Measurements from ENCODE around the gene RAB5B.
"Not testable (repeated sequence)": the region's sequence is repeated elsewhere in the genome, so short reads cannot be mapped to it uniquely, and the experiment has no call there.

The RAB5B gene

GRCh38 chr12:56040963-56041551 is 67.2 kb downstream of the RAB5B start:
- H3K4me3 ChIP-seq (ENCODE audit: low read length) = peak overlapping the region; percentile 71
- no peak for DNase-seq (ENCODE audit: low read depth)
- TF ChIP-seq CTCF (conservative IDR thresholded peaks at IDR 0.05; ENCODE audit: low read depth, low read length) = no peak

GRCh38 chr12:56041552-56042429 is 67.9 kb downstream of the RAB5B start, which contains the start of gene RPS26:
TSS of gene RPS26 (plus strand) at chr12:56041918. CDS start at chr12:56042167, 249 bp downstream.
- DNase-seq (ENCODE audit: low read depth) = peak; percentile 99
- peak; percentile 34 for TF ChIP-seq CTCF (conservative IDR thresholded peaks at IDR 0.05; ENCODE audit: low read depth, low read length)
- peak within 1 kb of the TSS; percentile 71 for H3K4me3 ChIP-seq (ENCODE audit: low read length)

GRCh38 chr12:56042430-56042813 is 68.5 kb downstream of the RAB5B start:
- H3K4me3 ChIP-seq (ENCODE audit: low read length) = peak overlapping the region; percentile 71
- not testable (repeated sequence) for DNase-seq (ENCODE audit: low read depth)

- no peak for TF ChIP-seq CTCF (conservative IDR thresholded peaks at IDR 0.05; ENCODE audit: low read depth, low read length)
Observed at GRCh38 chr12:56042843-56043242, 69.0 kb downstream of the RAB5B start.

More at GRCh38 chr12:56042843-56043242, 69.0 kb downstream of the RAB5B start:
- no peak for DNase-seq (ENCODE audit: low read depth)
- peak overlapping the region; percentile 71 for H3K4me3 ChIP-seq (ENCODE audit: low read length)
